Calu3 (cell line): ENCODE measurements around the gene CTSA. TPM values are rescaled to one million over a fixed set of nuclear protein-coding genes. Genes with fewer than 3 reads are reported as not detected.

Experiments used
- BruUV-seq: library from RNA; stranded (reverse); fragments of 400-500 nt; replicated peaks from 2 replicates; lab custom pipeline; 2021; lab: Mats Ljungman, UMichigan
- CTCF ChIA-PET: fragments of 300-600 bp; sonication (Branson Sonifier 250); formaldehyde crosslinking; loops from one replicate; lab custom pipeline; 2022; ENCODE audit warnings: antibody characterized with exemption; lab: Charles Lee
- DNase-seq: peaks from one replicate; pipeline ENCODE4 v3.0.0; 2022
- H3K27ac Mint-ChIP-seq: one replicate; pipeline ENCODE4 v1.8.0; 2022; ENCODE audit warnings: mixed read lengths; ENCODE audit not compliant: unreplicated experiment
- H3K27me3 Mint-ChIP-seq: one replicate; pipeline ENCODE4 v1.8.0; 2022; ENCODE audit warnings: mixed read lengths; ENCODE audit not compliant: unreplicated experiment
- H3K36me3 Mint-ChIP-seq: one replicate; pipeline ENCODE4 v1.8.0; 2022; ENCODE audit warnings: mild to moderate bottlenecking, moderate library complexity, mixed read lengths; ENCODE audit not compliant: insufficient read depth, unreplicated experiment
- H3K4me1 Mint-ChIP-seq: one replicate; pipeline ENCODE4 v1.8.0; 2022; ENCODE audit warnings: mild to moderate bottlenecking, low read depth, mixed read lengths; ENCODE audit not compliant: unreplicated experiment
- H3K4me3 Mint-ChIP-seq: one replicate; pipeline ENCODE4 v1.8.0; 2022; ENCODE audit warnings: mild to moderate bottlenecking, low read depth, moderate library complexity, mixed read lengths; ENCODE audit not compliant: unreplicated experiment
- H3K9me3 Mint-ChIP-seq: one replicate; pipeline ENCODE4 v1.8.0; 2022; ENCODE audit warnings: low read depth, mixed read lengths; ENCODE audit not compliant: unreplicated experiment
- intact Hi-C: fragments of 100-400 bp; cut with micrococcal nuclease; formaldehyde crosslinking; loops from one replicate; pipeline ENCODE4 v1.10.0; 2022; ENCODE audit not compliant: unreplicated experiment
- total RNA-seq: library from RNA; stranded (reverse); gene quantifications from 2 replicates; pipeline ENCODE4 v1.2.3, GENCODE V29; 2022
- TF ChIP-seq, protein P1 (sequence below): fragments of 200-600 bp; IDR thresholded peaks from one replicate; pipeline ENCODE4 v1.8.0; 2022; ENCODE audit warnings: antibody characterized with exemption; ENCODE audit not compliant: unreplicated experiment

The CTSA gene
- total RNA-seq, 1 experiment from 2014 or later: 164 TPM

DNA sequence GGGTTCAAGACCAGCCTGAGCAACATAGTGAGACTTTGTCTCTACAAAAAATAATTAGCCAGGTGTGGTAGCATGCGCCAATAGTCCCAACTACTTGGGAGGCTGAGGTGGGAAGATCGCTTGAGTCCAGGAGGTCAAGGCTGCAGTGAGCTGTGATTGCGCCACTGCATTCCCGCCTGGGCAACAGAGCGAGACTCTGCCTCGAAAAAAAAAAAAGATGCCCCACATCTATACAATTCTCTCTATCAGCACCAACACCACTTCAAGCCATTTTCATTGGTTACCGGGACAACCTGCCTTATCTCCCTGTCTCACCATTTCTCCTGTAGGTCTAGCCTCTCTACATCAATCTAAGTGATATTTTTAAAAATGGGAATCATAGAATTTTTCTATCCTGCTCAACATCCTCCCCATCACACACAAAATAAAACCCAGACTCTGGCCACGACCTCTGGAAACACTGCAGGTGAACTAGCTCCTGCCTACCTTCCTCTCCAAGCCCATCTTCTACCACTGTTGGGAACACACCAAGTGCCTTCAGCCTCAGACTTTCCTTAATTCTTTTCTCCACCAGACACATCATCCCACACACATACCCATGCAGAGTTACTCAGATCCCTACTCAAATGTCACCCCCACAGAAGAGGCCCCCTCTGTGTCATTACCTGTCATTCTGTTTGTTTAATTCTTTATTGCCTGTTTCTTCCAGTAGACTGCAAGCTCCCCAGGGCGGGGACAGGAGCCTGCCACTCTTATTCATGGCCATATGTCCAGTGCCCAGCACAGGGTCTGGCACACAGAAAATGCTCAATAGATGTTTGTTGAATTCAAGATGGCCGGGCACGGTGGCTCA, 30.4 kb downstream of the CTSA start:
- intact Hi-C loops: no loop called here
- no peaks in the 10 kb centered on the region for H3K36me3 Mint-ChIP-seq
- no TSS peak for BruUV-seq
- H3K27ac Mint-ChIP-seq: no peak overlapping the region
- TF ChIP-seq, protein P1, sequence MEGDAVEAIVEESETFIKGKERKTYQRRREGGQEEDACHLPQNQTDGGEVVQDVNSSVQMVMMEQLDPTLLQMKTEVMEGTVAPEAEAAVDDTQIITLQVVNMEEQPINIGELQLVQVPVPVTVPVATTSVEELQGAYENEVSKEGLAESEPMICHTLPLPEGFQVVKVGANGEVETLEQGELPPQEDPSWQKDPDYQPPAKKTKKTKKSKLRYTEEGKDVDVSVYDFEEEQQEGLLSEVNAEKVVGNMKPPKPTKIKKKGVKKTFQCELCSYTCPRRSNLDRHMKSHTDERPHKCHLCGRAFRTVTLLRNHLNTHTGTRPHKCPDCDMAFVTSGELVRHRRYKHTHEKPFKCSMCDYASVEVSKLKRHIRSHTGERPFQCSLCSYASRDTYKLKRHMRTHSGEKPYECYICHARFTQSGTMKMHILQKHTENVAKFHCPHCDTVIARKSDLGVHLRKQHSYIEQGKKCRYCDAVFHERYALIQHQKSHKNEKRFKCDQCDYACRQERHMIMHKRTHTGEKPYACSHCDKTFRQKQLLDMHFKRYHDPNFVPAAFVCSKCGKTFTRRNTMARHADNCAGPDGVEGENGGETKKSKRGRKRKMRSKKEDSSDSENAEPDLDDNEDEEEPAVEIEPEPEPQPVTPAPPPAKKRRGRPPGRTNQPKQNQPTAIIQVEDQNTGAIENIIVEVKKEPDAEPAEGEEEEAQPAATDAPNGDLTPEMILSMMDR: no peak
- DNase-seq: no peak
- no peaks in the 10 kb centered on the region for H3K9me3 Mint-ChIP-seq
- no peak overlapping the region for H3K4me3 Mint-ChIP-seq
- peaks cover 54% of the 10 kb centered on the region for H3K27me3 Mint-ChIP-seq
- no peaks in the 10 kb centered on the region for H3K4me1 Mint-ChIP-seq
- CTCF ChIA-PET: interaction anchor here (1.2 kb wide), 1 partner anchor 87 kb away, joined by 3 read pairs; no protein-coding TSS in a partner anchor

- Mint-ChIP-seq H3K27me3 (peaks cover 69% of the 10 kb centered on the region), H3K36me3 (no peaks in the 10 kb centered on the region), H3K27ac (no peak overlapping the region), H3K4me3 (no peak overlapping the region), H3K9me3 (no peaks in the 10 kb centered on the region), H3K4me1 (no peaks in the 10 kb centered on the region)
- DNase-seq: no peak
- intact Hi-C loops: no loop called here
- CTCF ChIA-PET: interaction anchor here (1.6 kb wide), 2 partner anchors 10 to 19 kb away, joined by 3 to 7 read pairs; partner anchors contain the start of gene PCIF1
- no TSS peak for BruUV-seq
- TF ChIP-seq, protein P1: no peak
These were observed 33.5 kb downstream of the CTSA start for GRCh38 chr20:45924391-45925261.

DNA sequence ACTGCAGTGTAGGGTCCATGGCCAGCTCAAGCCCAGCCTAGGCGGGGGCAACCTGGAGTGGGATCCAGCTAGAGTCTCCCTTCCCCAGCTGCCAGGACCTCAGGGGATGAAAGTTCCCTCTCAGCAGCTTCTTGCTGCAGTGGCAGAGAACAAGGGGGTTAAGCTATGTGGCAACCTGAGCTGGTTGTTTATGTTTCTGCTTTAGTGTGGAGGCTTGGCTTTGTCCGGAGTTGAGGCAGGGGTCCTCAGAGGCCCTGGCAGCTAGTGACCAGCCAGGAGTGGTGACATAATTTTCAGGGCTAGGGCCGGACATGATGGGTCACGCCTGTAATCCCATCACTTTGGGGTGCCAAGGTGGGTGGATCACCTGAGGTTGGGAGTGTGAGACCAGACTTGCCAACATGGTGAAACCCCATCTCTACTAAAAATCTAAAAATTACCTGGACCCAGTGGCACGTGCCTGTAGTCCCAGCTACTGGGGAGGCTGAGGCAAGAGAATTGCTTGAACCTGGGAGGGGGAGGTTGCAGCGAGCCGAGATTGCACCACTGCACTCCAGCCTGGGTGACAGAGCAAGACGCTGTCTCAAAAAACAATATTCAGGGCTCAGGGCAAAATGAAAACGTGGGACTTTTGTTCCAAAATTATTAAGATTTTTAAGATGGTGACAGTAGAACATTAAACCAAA, 34.8 kb downstream of the CTSA start:
- Mint-ChIP-seq H3K36me3 (no peaks in the 10 kb centered on the region), H3K9me3 (no peaks in the 10 kb centered on the region), H3K4me1 (no peaks in the 10 kb centered on the region), H3K27me3 (peaks cover 56% of the 10 kb centered on the region), H3K4me3 (no peak overlapping the region), H3K27ac (no peak overlapping the region)
- DNase-seq: no peak
- CTCF ChIA-PET: no interaction called here
- intact Hi-C loops: no loop called here
- TF ChIP-seq, protein P1: no peak
- no TSS peak for BruUV-seq

DNA sequence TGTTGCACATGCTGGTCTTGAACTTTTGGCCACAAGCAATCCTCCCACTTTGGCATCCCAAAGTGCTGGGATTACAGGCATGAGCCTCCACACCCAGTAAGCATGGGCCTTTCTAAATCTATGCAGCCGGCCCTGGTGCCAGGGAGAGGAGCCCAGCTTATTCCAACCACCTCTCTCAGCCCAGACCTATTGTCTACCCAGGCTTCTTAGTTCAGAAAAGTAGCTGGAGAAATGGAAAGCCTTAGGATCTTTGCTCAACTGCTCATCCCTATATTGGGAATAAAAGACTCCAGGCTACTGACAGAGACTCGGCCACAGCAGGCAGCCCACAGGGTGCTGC, 35.6 kb downstream of the CTSA start:
- Mint-ChIP-seq H3K4me3 (no peak overlapping the region), H3K4me1 (no peaks in the 10 kb centered on the region), H3K27ac (no peak overlapping the region), H3K36me3 (peaks cover 3% of the 10 kb centered on the region), H3K27me3 (peaks cover 49% of the 10 kb centered on the region), H3K9me3 (no peaks in the 10 kb centered on the region)
- no TSS peak for BruUV-seq
- intact Hi-C loops: no loop called here
- DNase-seq: no peak
- TF ChIP-seq, protein P1: no peak
- CTCF ChIA-PET: interaction anchor here (0.6 kb wide), 1 partner anchor 107 kb away, joined by 3 read pairs; no protein-coding TSS in a partner anchor
